GM12865 (cell line): Measurements from ENCODE around the gene INPP5A.
"Not testable (repeated sequence)": the region's sequence is repeated elsewhere in the genome, so short reads cannot be mapped to it uniquely, and the experiment has no call there.

Source experiments
- DNase-seq: peaks from one replicate; pipeline ENCODE4 v3.0.0; 2010; ENCODE audit warnings: low read depth
- H3K4me3 ChIP-seq: 2 replicates; pipeline ENCODE4 v1.5.1; 2011; ENCODE audit warnings: mild to moderate bottlenecking, low read depth, low read length, control low read depth
- TF ChIP-seq, protein P1 (sequence below): IDR thresholded peaks from 2 replicates; pipeline ENCODE4 v1.5.1; 2011; ENCODE audit warnings: low read length, control low read depth, low read depth, inconsistent platforms; ENCODE audit not compliant: insufficient read depth; ENCODE audit errors: missing control alignments

Gene INPP5A

DNA sequence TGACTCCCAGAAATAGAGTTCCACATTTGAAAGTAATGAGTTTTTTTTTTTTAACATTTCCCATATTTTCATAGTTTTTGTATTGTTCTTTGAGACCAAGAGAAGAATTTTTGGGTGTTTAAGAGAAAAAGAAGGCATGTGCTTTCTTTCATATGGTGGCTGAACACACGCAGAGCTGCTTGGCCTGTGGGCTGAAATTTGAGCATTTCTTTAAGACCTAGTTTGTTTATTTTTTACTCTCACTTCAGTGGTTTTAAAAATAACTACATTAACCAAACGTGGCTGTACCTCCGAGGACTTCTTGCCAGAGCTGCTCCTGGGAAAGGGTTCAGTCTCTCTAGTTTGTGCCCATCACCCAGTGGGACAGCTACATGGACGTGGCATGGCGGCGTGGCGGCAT, 58.3 kb downstream of the INPP5A start:
- no peak overlapping the region for H3K4me3 ChIP-seq
- DNase-seq: no peak
- TF ChIP-seq, protein P1, sequence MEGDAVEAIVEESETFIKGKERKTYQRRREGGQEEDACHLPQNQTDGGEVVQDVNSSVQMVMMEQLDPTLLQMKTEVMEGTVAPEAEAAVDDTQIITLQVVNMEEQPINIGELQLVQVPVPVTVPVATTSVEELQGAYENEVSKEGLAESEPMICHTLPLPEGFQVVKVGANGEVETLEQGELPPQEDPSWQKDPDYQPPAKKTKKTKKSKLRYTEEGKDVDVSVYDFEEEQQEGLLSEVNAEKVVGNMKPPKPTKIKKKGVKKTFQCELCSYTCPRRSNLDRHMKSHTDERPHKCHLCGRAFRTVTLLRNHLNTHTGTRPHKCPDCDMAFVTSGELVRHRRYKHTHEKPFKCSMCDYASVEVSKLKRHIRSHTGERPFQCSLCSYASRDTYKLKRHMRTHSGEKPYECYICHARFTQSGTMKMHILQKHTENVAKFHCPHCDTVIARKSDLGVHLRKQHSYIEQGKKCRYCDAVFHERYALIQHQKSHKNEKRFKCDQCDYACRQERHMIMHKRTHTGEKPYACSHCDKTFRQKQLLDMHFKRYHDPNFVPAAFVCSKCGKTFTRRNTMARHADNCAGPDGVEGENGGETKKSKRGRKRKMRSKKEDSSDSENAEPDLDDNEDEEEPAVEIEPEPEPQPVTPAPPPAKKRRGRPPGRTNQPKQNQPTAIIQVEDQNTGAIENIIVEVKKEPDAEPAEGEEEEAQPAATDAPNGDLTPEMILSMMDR: no peak

DNA sequence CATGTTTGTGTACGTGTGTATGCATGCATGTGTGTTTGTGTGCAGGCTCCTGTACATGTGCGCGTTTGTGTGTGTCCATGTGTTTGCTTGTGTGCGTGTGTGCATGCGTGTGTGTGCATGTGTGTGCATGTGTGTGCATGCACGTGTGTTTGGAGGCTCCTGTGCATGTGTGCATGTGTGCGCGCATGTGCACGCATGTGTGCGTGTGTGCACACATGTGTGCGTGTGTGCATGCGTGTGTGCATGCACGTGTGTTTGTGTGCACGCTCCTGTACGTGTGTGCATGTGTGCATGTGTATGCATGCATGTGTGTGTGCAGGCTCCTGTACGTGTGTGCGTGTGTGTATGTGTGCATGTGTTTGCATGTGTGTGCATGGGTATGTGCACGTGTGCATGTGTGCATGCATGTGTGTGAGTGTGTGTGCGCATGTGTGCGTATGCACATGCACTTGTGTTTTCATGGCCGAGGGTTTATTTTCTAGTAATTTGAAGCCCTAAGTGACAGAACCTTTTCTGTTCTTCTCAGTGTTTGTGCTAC, 59.2 kb downstream of the INPP5A start:
- H3K4me3 ChIP-seq: no peak overlapping the region
- TF ChIP-seq, protein P1: no peak
- DNase-seq: no peak

DNA sequence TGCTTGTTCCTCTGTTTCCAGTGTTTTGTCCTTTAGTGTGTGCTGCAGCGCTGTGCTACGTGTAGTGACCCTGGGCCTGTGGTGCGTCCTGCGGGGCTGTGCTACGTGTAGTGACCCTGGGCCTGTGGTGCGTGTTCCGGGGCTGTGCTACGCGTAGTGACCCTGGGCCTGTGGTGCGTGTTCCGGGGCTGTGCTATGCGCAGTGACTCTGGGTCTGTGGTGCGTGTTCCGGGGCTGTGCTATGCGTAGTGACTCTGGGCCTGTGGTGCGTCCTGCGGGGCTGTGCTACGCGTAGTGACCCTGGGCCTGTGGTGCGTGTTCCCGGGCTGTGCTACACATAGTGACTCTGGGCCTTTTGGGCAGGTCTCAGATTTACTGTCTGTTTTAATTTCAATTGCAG, 60.1 kb downstream of the INPP5A start:
- H3K4me3 ChIP-seq: no peak overlapping the region
- no peak for DNase-seq
- TF ChIP-seq, protein P1: no peak

DNA sequence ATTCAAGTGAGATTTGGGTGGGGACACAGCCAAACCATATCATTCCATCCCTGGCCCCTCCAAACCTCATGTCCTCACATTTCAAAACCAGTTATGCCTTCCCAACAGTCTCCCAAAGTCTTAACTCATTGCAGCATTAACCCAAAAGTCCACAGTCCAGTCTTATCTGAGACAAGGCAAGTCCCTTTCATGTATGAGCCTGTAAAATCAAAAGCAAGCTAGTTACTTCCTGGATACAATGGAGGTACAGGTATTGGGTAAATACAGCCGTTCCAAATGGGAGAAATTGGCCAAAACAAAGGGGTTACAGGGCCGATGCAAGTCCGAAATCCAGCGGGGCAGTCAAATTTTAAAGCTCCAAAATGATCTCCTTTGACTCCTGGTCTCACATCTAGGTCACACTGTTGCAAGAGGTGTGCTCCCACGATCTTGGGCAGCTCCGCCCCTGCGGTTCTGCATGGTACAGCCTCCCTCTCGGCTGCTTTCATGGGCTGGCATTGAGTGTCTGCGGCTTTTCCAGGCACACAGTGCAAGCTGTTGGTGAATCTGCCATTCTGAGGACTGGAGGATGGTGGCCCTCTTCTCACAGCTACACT, 61.5 kb downstream of the INPP5A start:
- not testable (repeated sequence) for H3K4me3 ChIP-seq

DNA sequence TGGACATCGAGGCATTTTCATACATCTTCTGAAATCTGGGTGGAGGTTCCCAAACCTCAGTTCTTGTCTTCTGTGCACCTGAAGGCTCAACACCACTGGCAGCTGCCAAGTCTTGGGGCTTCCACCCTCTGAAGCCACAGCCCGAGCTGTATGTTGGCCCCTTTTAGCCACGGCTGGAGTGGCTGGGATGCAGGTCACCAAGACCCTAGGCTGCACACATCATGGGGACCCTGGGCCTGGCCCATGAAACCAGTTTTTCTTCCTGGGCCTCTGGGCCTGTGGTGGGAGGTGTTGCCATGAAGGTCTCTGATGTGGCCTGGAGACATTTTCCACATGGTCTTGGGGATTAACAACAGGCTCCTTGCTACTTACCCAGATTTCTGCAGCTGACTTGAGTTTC, 62.1 kb downstream of the INPP5A start:
- TF ChIP-seq, protein P1: no peak
- DNase-seq: no peak
- H3K4me3 ChIP-seq: no peak overlapping the region

More for the DNA sequence above, 61.5 kb downstream of the INPP5A start:
- DNase-seq: not testable (repeated sequence)

DNA sequence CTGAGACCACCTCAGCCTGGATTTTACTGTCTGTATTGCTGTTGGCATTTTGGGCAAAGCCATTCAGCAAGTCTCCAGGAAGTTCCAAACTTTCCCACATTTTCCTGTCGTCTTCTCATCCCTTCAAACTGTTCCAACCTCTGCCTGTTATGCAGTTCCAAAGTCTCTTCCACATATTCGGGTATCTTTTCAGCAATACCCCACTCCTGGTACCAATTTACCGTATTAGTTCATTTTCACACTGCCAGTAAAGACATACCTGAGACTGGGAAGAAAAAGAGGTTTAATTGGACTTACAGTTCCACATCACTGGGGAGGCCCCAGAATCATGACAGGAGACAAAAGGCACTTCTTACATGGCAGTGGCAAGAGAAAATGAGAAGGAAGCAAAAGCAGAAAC, 62.8 kb downstream of the INPP5A start:
- DNase-seq: no peak
- TF ChIP-seq, protein P1: no peak
- no peak overlapping the region for H3K4me3 ChIP-seq

DNA sequence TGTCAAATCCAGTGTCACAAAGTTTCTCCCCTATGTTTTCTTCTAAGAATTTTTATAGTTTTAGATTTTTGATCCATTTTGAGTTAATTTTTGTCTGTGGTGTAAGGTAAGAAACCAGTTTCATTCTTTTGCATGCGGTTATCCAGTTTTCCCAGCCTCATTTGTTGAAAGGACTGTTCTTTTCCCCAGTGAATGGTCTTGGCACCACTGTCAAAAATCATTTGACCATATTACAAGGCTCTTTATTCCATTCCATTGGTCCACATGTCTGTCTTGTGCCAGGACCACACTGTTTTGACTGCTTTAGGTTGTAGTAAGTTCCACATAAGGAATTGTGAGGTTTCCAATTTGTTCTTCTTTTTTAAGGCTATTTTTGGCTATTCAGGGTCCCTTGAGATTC, 64.0 kb downstream of the INPP5A start:
- DNase-seq: no peak
- TF ChIP-seq, protein P1: no peak
- no peak overlapping the region for H3K4me3 ChIP-seq
